Vagina (tissue), 2 donors: ENCODE measurements around the gene ADCY9. TPM values are rescaled to one million over a fixed set of nuclear protein-coding genes. Genes with fewer than 3 reads are reported as not detected.

Source experiments
- DNase-seq, 2 donors: peaks; one replicate each; pipeline ENCODE4 v3.0.0-alpha.2; 2017; ENCODE audit errors: extremely low spot score in 2 of 2
- H3K27ac ChIP-seq: fragments of 200-600 bp; sonication (generic); one replicate; pipeline ENCODE4 v1.5.1; 2019
- H3K27me3 ChIP-seq: fragments of 200-600 bp; sonication (generic); one replicate; pipeline ENCODE4 v1.5.1; 2019
- H3K36me3 ChIP-seq, 2 donors: fragments of 200-600 bp; sonication (generic); one replicate each; pipeline ENCODE4 v1.5.1; 2017 to 2019
- H3K4me1 ChIP-seq: fragments of 200-600 bp; sonication (generic); one replicate; pipeline ENCODE4 v1.5.1; 2019
- H3K4me3 ChIP-seq, 2 donors: fragments of 200-600 bp; sonication (generic); 1 replicate in 1 of 2; 2 replicates in 1 of 2; pipeline ENCODE4 v1.5.1; 2016 to 2019
- H3K9me3 ChIP-seq: fragments of 200-600 bp; sonication (generic); one replicate; pipeline ENCODE4 v1.5.1; 2019
- POLR2A ChIP-seq, 2 donors: fragments of 450-650 bp; IDR thresholded peaks; one replicate each; pipeline ENCODE4 v1.6.1; 2017; ENCODE audit warnings: antibody characterized with exemption in 2 of 2, mild to moderate bottlenecking in 2 of 2, moderate library complexity in 2 of 2
- POLR2AphosphoS5 ChIP-seq, 2 donors: sonication (generic); formaldehyde crosslinking; IDR thresholded peaks; one replicate each; pipeline ENCODE4 v1.9.0; 2017; ENCODE audit warnings: antibody characterized with exemption in 2 of 2, mild to moderate bottlenecking in 2 of 2, low read depth in 1 of 2; ENCODE audit not compliant: insufficient read depth in 1 of 2
- intact Hi-C: fragments of 100-400 bp; cut with DNase I; formaldehyde crosslinking; loops from one replicate; pipeline ENCODE4 v1.15.1; 2023
- total RNA-seq: library from RNA; depleted of rRNA; stranded (reverse); fragments of >200 nt; gene quantifications from one replicate; pipeline ENCODE4 v1.2.3, GENCODE V29; 2016
- TF ChIP-seq, protein P1 (sequence below), 3 experiments: fragments of 450-650 bp in 2 of 3; fragments of 200-600 bp in 1 of 3; sonication (generic) in 1 of 3; IDR thresholded peaks; one replicate each; pipeline ENCODE4 v1.5.1; 2017 to 2019; ENCODE audit warnings: antibody characterized with exemption in 3 of 3, mild to moderate bottlenecking in 2 of 3, moderate library complexity in 2 of 3

The ADCY9 gene
- 16.9 TPM for total RNA-seq

- H3K4me1 ChIP-seq: peaks cover 50% of the 10 kb centered on the region
- TF ChIP-seq POLR2A (IDR thresholded peaks at IDR 0.05) (peak in 1 of 2 donors; percentile 20), POLR2AphosphoS5 (IDR thresholded peaks at IDR 0.05; ENCODE audit: insufficient read depth in 1 of 2, low read depth in 1 of 2) (peak in 1 of 2 donors; percentile 56)
- TF ChIP-seq, protein P1, sequence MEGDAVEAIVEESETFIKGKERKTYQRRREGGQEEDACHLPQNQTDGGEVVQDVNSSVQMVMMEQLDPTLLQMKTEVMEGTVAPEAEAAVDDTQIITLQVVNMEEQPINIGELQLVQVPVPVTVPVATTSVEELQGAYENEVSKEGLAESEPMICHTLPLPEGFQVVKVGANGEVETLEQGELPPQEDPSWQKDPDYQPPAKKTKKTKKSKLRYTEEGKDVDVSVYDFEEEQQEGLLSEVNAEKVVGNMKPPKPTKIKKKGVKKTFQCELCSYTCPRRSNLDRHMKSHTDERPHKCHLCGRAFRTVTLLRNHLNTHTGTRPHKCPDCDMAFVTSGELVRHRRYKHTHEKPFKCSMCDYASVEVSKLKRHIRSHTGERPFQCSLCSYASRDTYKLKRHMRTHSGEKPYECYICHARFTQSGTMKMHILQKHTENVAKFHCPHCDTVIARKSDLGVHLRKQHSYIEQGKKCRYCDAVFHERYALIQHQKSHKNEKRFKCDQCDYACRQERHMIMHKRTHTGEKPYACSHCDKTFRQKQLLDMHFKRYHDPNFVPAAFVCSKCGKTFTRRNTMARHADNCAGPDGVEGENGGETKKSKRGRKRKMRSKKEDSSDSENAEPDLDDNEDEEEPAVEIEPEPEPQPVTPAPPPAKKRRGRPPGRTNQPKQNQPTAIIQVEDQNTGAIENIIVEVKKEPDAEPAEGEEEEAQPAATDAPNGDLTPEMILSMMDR (IDR thresholded peaks at IDR 0.05): no peak
- no peak for DNase-seq
- peak within 1 kb of the TSS; percentile 91 for H3K27ac ChIP-seq
- H3K9me3 ChIP-seq: no peaks in the 10 kb centered on the region
- intact Hi-C loops: loop anchor here (10.0 kb wide), 2 partner anchors 68 to 128 kb away; partner anchors contain the start of gene SRL
- no peaks in the 10 kb centered on the region for H3K27me3 ChIP-seq
- peak within 1 kb of the TSS; percentile 79 to 81 for H3K4me3 ChIP-seq
- H3K36me3 ChIP-seq: no peaks in the 10 kb centered on the region
Observed at GRCh38 chr16:4116325-4117249, at the start of gene ADCY9. Gene ADCY9 (minus strand): TSS chr16:4116442. CDS start chr16:4115442, 1,000 bp downstream.

- no peak overlapping the region for H3K4me3 ChIP-seq
- no peaks in the 10 kb centered on the region for H3K4me1 ChIP-seq
- H3K36me3 ChIP-seq: no peaks in the 10 kb centered on the region
- DNase-seq: no peak
- no peaks in the 10 kb centered on the region for H3K27me3 ChIP-seq
- H3K9me3 ChIP-seq: no peaks in the 10 kb centered on the region
- H3K27ac ChIP-seq: no peak overlapping the region
- TF ChIP-seq POLR2A (IDR thresholded peaks at IDR 0.05) (no peak), POLR2AphosphoS5 (IDR thresholded peaks at IDR 0.05; ENCODE audit: insufficient read depth in 1 of 2, low read depth in 1 of 2) (no peak)
- TF ChIP-seq, protein P1 (IDR thresholded peaks at IDR 0.05): no peak
- intact Hi-C loops: no loop called here
Observed at GRCh38 chr16:4160658-4161430, 44.6 kb upstream of the ADCY9 start.

- H3K27ac ChIP-seq: no peak overlapping the region
- no peaks in the 10 kb centered on the region for H3K36me3 ChIP-seq
- TF ChIP-seq, protein P1 (IDR thresholded peaks at IDR 0.05): no peak
- TF ChIP-seq POLR2A (IDR thresholded peaks at IDR 0.05) (no peak), POLR2AphosphoS5 (IDR thresholded peaks at IDR 0.05; ENCODE audit: insufficient read depth in 1 of 2, low read depth in 1 of 2) (no peak)
- H3K9me3 ChIP-seq: no peaks in the 10 kb centered on the region
- no peaks in the 10 kb centered on the region for H3K4me1 ChIP-seq
- H3K27me3 ChIP-seq: no peaks in the 10 kb centered on the region
- intact Hi-C loops: no loop called here
- no peak overlapping the region for H3K4me3 ChIP-seq
- DNase-seq: no peak
Observed at GRCh38 chr16:4159726-4160125, 43.5 kb upstream of the ADCY9 start.

- H3K4me3 ChIP-seq: no peak overlapping the region
- H3K9me3 ChIP-seq: no peaks in the 10 kb centered on the region
- DNase-seq: no peak
- TF ChIP-seq POLR2AphosphoS5 (IDR thresholded peaks at IDR 0.05; ENCODE audit: insufficient read depth in 1 of 2, low read depth in 1 of 2) (no peak), POLR2A (IDR thresholded peaks at IDR 0.05) (no peak)
- TF ChIP-seq, protein P1 (IDR thresholded peaks at IDR 0.05): no peak
- no peaks in the 10 kb centered on the region for H3K27me3 ChIP-seq
- no peaks in the 10 kb centered on the region for H3K4me1 ChIP-seq
- no peaks in the 10 kb centered on the region for H3K36me3 ChIP-seq
- H3K27ac ChIP-seq: no peak overlapping the region
- intact Hi-C loops: no loop called here
Observed at GRCh38 chr16:4158143-4159093, 42.2 kb upstream of the ADCY9 start.
